IMR-90 (cell line): ENCODE measurements around the gene NKAIN2. TPM values are rescaled to one million over a fixed set of nuclear protein-coding genes. Genes with fewer than 3 reads are reported as not detected.

ENCODE experiments used
- ATAC-seq: fragments of 200-7000 bp; cut with Tn5 transposase; 2 replicates; pipeline ENCODE4 v1.9.1; 2020; ENCODE audit warnings: low read depth, mild to moderate bottlenecking, moderate library complexity
- BruUV-seq: library from RNA; stranded (reverse); fragments of 400-500 nt; replicated peaks from 2 replicates; lab custom pipeline; 2021; lab: Mats Ljungman, UMichigan
- CTCF ChIA-PET: fragments of 300-600 bp; formaldehyde crosslinking; extraction: SDS; loops from one replicate; lab custom pipeline; 2021; ENCODE audit warnings: antibody characterized with exemption; lab: Yijun Ruan, JAX
- POLR2A ChIA-PET: fragments of 300-600 bp; sonication (Branson Sonifier 250); formaldehyde crosslinking; loops from one replicate; lab custom pipeline; 2022; ENCODE audit warnings: antibody characterized with exemption; ENCODE audit not compliant: unreplicated experiment; lab: Charles Lee
- DNase-seq: peaks from one replicate; pipeline ENCODE4 v3.0.0; 2013
- H2AFZ ChIP-seq: replicated peaks from 2 replicates; pipeline ENCODE3; 2013; ENCODE audit warnings: low read length, mild to moderate bottlenecking; ENCODE audit not compliant: poor library complexity
- H2AK5ac ChIP-seq: 2 replicates; pipeline ENCODE4 v1.6.1; 2013; ENCODE audit warnings: low read depth, low read length, inconsistent platforms
- H2AK9ac ChIP-seq: replicated peaks from 2 replicates; pipeline ENCODE3; 2013; ENCODE audit warnings: mild to moderate bottlenecking, low read depth, low read length, moderate library complexity; ENCODE audit not compliant: poor library complexity
- H2BK120ac ChIP-seq: 2 replicates; pipeline ENCODE4 v1.6.1; 2013; ENCODE audit warnings: low read depth, low read length, inconsistent platforms
- H2BK15ac ChIP-seq: 3 replicates; pipeline ENCODE4 v1.6.1; 2013; ENCODE audit warnings: low read depth, low read length, inconsistent platforms
- H2BK20ac ChIP-seq: 2 replicates; pipeline ENCODE4 v1.6.1; 2013; ENCODE audit warnings: low read depth, mild to moderate bottlenecking, inconsistent platforms, low read length, moderate library complexity
- H2BK5ac ChIP-seq: 2 replicates; pipeline ENCODE4 v1.6.1; 2013; ENCODE audit warnings: mild to moderate bottlenecking, low read depth, low read length, inconsistent platforms; ENCODE audit not compliant: poor library complexity, severe bottlenecking
- H3K14ac ChIP-seq: replicated peaks from 2 replicates; pipeline ENCODE4 v1.6.1; 2013; ENCODE audit warnings: low read depth, low read length, inconsistent platforms
- H3K18ac ChIP-seq: 2 replicates; pipeline ENCODE4 v1.6.1; 2013; ENCODE audit warnings: low read depth, low read length, control low read depth
- H3K23ac ChIP-seq: 2 replicates; pipeline ENCODE4 v1.6.1; 2013; ENCODE audit warnings: low read depth, low read length, inconsistent platforms
- H3K27ac ChIP-seq: 2 replicates; pipeline ENCODE4 v1.5.1; 2013; ENCODE audit warnings: mild to moderate bottlenecking, control low read depth, low read length; ENCODE audit not compliant: insufficient read depth
- H3K27me3 ChIP-seq: 2 replicates; pipeline ENCODE4 v1.6.1; 2013; ENCODE audit warnings: low read length; ENCODE audit not compliant: control insufficient read depth, insufficient read depth
- H3K36me3 ChIP-seq: 2 replicates; pipeline ENCODE4 v1.6.1; 2013; ENCODE audit warnings: low read length, mixed read lengths; ENCODE audit not compliant: control insufficient read depth, insufficient read depth
- H3K4ac ChIP-seq: 2 replicates; pipeline ENCODE4 v1.6.1; 2013; ENCODE audit warnings: low read depth, low read length, inconsistent platforms
- H3K4me1 ChIP-seq: 2 replicates; pipeline ENCODE4 v1.6.1; 2013; ENCODE audit warnings: low read length, mixed read lengths; ENCODE audit not compliant: control insufficient read depth, insufficient read depth
- H3K4me2 ChIP-seq: 2 replicates; pipeline ENCODE4 v1.6.1; 2013; ENCODE audit warnings: low read depth, mild to moderate bottlenecking, control low read depth, low read length, moderate library complexity
- H3K4me3 ChIP-seq: 2 replicates; pipeline ENCODE4 v1.5.1; 2013; ENCODE audit warnings: low read depth, mild to moderate bottlenecking, control low read depth, low read length, moderate library complexity; ENCODE audit not compliant: insufficient read depth
- H3K56ac ChIP-seq: 2 replicates; pipeline ENCODE4 v1.6.1; 2013; ENCODE audit warnings: low read length, inconsistent platforms; ENCODE audit not compliant: insufficient read depth; ENCODE audit errors: extremely low read depth
- H3K79me1 ChIP-seq, 2 experiments: 2 replicates each; pipeline ENCODE4 v1.6.1; 2013; ENCODE audit warnings: low read length in 2 of 2, inconsistent platforms in 1 of 2, low read depth in 1 of 2
- H3K9ac ChIP-seq: 2 replicates; pipeline ENCODE4 v1.6.1; 2013; ENCODE audit warnings: low read depth, low read length, control low read depth
- H3K9me1 ChIP-seq: 2 replicates; pipeline ENCODE4 v1.6.1; 2013; ENCODE audit warnings: low read length, inconsistent platforms; ENCODE audit not compliant: insufficient read depth
- H3K9me3 ChIP-seq: 2 replicates; pipeline ENCODE4 v1.6.1; 2013; ENCODE audit warnings: low read length; ENCODE audit not compliant: control insufficient read depth, insufficient read depth
- H4K20me1 ChIP-seq: 2 replicates; pipeline ENCODE4 v1.6.1; 2013; ENCODE audit warnings: low read length, inconsistent platforms; ENCODE audit not compliant: insufficient read depth
- H4K5ac ChIP-seq: 2 replicates; pipeline ENCODE4 v1.6.1; 2013; ENCODE audit warnings: mild to moderate bottlenecking, low read depth, low read length, control low read depth
- H4K8ac ChIP-seq, 2 experiments: 2 replicates each; pipeline ENCODE4 v1.6.1; 2013; ENCODE audit warnings: low read depth in 2 of 2, low read length in 2 of 2, control low read depth in 1 of 2, inconsistent platforms in 1 of 2
- H4K91ac ChIP-seq: 2 replicates; pipeline ENCODE4 v1.6.1; 2013; ENCODE audit warnings: low read depth, low read length, inconsistent platforms; ENCODE audit not compliant: insufficient read depth
- BHLHE40 ChIP-seq: fragments of 150-350 bp; IDR thresholded peaks from 2 replicates; pipeline ENCODE4 v1.6.1; 2016; ENCODE audit warnings: mild to moderate bottlenecking, low read depth, low read length
- CEBPB ChIP-seq: IDR thresholded peaks from 2 replicates; pipeline ENCODE4 v1.6.1; 2012; ENCODE audit warnings: low read depth, low read length, improper control_type of control experiment
- CHD1 ChIP-seq: IDR thresholded peaks from 2 replicates; pipeline ENCODE4 v1.6.1; 2012; ENCODE audit warnings: low read depth, low read length, improper control_type of control experiment
- CTCF ChIP-seq: conservative IDR thresholded peaks from 2 replicates; pipeline ENCODE4 v1.5.1; 2012; ENCODE audit warnings: mild to moderate bottlenecking, low read depth, low read length, improper control_type of control experiment
- FOS ChIP-seq: fragments of 150-350 bp; IDR thresholded peaks from 2 replicates; pipeline ENCODE4 v1.6.1; 2016; ENCODE audit warnings: low read depth, low read length
- MAFK ChIP-seq: IDR thresholded peaks from 2 replicates; pipeline ENCODE4 v1.6.1; 2012; ENCODE audit warnings: low read depth, low read length, improper control_type of control experiment
- MAZ ChIP-seq: IDR thresholded peaks from 2 replicates; pipeline ENCODE4 v1.6.1; 2012; ENCODE audit warnings: low read depth, mild to moderate bottlenecking, low read length, improper control_type of control experiment, moderate library complexity, borderline replicate concordance
- MXI1 ChIP-seq: IDR thresholded peaks from 2 replicates; pipeline ENCODE4 v1.6.1; 2012; ENCODE audit warnings: low read depth, mild to moderate bottlenecking, low read length, moderate library complexity, borderline replicate concordance
- NFE2L2 ChIP-seq: fragments of 150-350 bp; IDR thresholded peaks from 2 replicates; pipeline ENCODE4 v1.6.1; 2016; ENCODE audit warnings: low read depth, mild to moderate bottlenecking, low read length
- POLR2A ChIP-seq: IDR thresholded peaks from 2 replicates; pipeline ENCODE4 v1.6.1; 2012; ENCODE audit warnings: mild to moderate bottlenecking, low read depth, low read length
- RAD21 ChIP-seq: IDR thresholded peaks from 2 replicates; pipeline ENCODE4 v1.6.1; 2012; ENCODE audit warnings: low read length, improper control_type of control experiment
- RCOR1 ChIP-seq: IDR thresholded peaks from 2 replicates; pipeline ENCODE4 v1.6.1; 2012; ENCODE audit warnings: mild to moderate bottlenecking, low read length, improper control_type of control experiment; ENCODE audit not compliant: insufficient replicate concordance
- RFX5 ChIP-seq: IDR thresholded peaks from 2 replicates; pipeline ENCODE4 v1.8.0; 2012; ENCODE audit warnings: low read depth, mild to moderate bottlenecking, low read length, moderate library complexity
- SMC3 ChIP-seq: fragments of 150-350 bp; IDR thresholded peaks from 2 replicates; pipeline ENCODE4 v1.6.1; 2016; ENCODE audit warnings: low read depth, mild to moderate bottlenecking, antibody characterized with exemption, low read length, moderate library complexity
- USF2 ChIP-seq: fragments of 150-350 bp; IDR thresholded peaks from 2 replicates; pipeline ENCODE4 v1.6.1; 2017; ENCODE audit warnings: mild to moderate bottlenecking, antibody characterized with exemption, low read length, low read depth
- dilution Hi-C: fragments of 300-500 bp; cut with HindIII; formaldehyde crosslinking; loops from one replicate; pipeline ENCODE4 v1.14.3; 2018; ENCODE audit warnings: low sequenced_read_pairs; ENCODE audit not compliant: unreplicated experiment
- in situ Hi-C: fragments of 300-500 bp; cut with MboI; formaldehyde crosslinking; loops from 3 replicates; pipeline ENCODE4 v1.14.3; 2019; ENCODE audit warnings: low sequenced_read_pairs, inconsistent platforms, mixed read lengths
- intact Hi-C: fragments of 100-400 bp; cut with micrococcal nuclease; formaldehyde crosslinking; loops from 2 replicates; pipeline ENCODE4 v1.10.0; 2022
- polyA plus RNA-seq, 3 experiments: library from polyadenylated mRNA; depleted of rRNA; stranded (reverse); fragments of >200 nt; gene quantifications; 2 replicates each; pipeline ENCODE4 v1.2.3, GENCODE V29; 2012; ENCODE audit warnings: low replicate concordance in 1 of 3
- total RNA-seq: library from RNA; depleted of rRNA; stranded (reverse); fragments of >200 nt; gene quantifications from 2 replicates; pipeline ENCODE4 v1.2.3, GENCODE V29; 2012
- TF ChIP-seq, protein P1 (sequence below): fragments of 150-350 bp; IDR thresholded peaks from 2 replicates; pipeline ENCODE4 v1.6.1; 2016; ENCODE audit warnings: low read depth, mild to moderate bottlenecking, low read length, moderate library complexity, borderline replicate concordance

Gene NKAIN2
- total and polyA plus RNA-seq, 2 of the 4 experiments (the other 2 are of a cell fraction), result not detected

GRCh38 chr6:124470803-124471202, 667.1 kb downstream of the NKAIN2 start:
- H3K36me3 ChIP-seq, result no peaks in the 10 kb centered on the region
- no peak overlapping the region for H4K91ac ChIP-seq
- no peaks in the 10 kb centered on the region for H3K9me3 ChIP-seq
- dilution Hi-C loops (no loop called here), intact Hi-C loops (no loop called here), in situ Hi-C loops (no loop called here)
- no peak overlapping the region for H2AK5ac ChIP-seq
- no peak overlapping the region for H3K4ac ChIP-seq
- H2BK5ac ChIP-seq, result no peak overlapping the region
- TF ChIP-seq NFE2L2, result no peak
- TF ChIP-seq CEBPB, result no peak
- TF ChIP-seq, protein P1, sequence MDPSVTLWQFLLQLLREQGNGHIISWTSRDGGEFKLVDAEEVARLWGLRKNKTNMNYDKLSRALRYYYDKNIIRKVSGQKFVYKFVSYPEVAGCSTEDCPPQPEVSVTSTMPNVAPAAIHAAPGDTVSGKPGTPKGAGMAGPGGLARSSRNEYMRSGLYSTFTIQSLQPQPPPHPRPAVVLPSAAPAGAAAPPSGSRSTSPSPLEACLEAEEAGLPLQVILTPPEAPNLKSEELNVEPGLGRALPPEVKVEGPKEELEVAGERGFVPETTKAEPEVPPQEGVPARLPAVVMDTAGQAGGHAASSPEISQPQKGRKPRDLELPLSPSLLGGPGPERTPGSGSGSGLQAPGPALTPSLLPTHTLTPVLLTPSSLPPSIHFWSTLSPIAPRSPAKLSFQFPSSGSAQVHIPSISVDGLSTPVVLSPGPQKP, result no peak
- TF ChIP-seq BHLHE40, result no peak
- TF ChIP-seq MXI1, result no peak
- TF ChIP-seq USF2, result no peak
- TF ChIP-seq SMC3, result no peak
- TF ChIP-seq CTCF, result no peak
- TF ChIP-seq POLR2A, result no peak
- TF ChIP-seq CHD1, result no peak
- no peak for TF ChIP-seq RAD21
- no peak for TF ChIP-seq FOS
- TF ChIP-seq RFX5, result no peak
- TF ChIP-seq MAFK, result no peak
- TF ChIP-seq MAZ, result no peak
- TF ChIP-seq RCOR1, result no peak
- H3K27ac ChIP-seq, result no peak overlapping the region
- no peak overlapping the region for H2AK9ac ChIP-seq
- H2BK20ac ChIP-seq, result no peak overlapping the region
- no peak overlapping the region for H3K4me3 ChIP-seq
- H4K8ac ChIP-seq, result no peak overlapping the region
- ATAC-seq (no peak), DNase-seq (no peak)
- H2BK120ac ChIP-seq, result no peak overlapping the region
- POLR2A ChIA-PET, result no interaction called here
- H3K14ac ChIP-seq, result no peak overlapping the region
- no peaks in the 10 kb centered on the region for H3K79me1 ChIP-seq
- H3K18ac ChIP-seq, result no peak overlapping the region
- no peak overlapping the region for H2AFZ ChIP-seq
- H3K27me3 ChIP-seq, result no peaks in the 10 kb centered on the region
- H3K56ac ChIP-seq, result no peak overlapping the region
- no peaks in the 10 kb centered on the region for H4K20me1 ChIP-seq
- no peak overlapping the region for H3K4me2 ChIP-seq
- no peaks in the 10 kb centered on the region for H3K9me1 ChIP-seq
- no TSS peak for BruUV-seq
- no peak overlapping the region for H2BK15ac ChIP-seq
- no peak overlapping the region for H3K23ac ChIP-seq
- H3K4me1 ChIP-seq, result no peaks in the 10 kb centered on the region
- H3K9ac ChIP-seq, result no peak overlapping the region
- H4K5ac ChIP-seq, result no peak overlapping the region
- CTCF ChIA-PET, result no interaction called here
